Thyroid gland (tissue), 4 donors: ENCODE data around the gene PLEKHA5. TPM values are rescaled to one million over a fixed set of nuclear protein-coding genes. Genes with fewer than 3 reads are reported as not detected.
"Not testable (repeated sequence)": the region's sequence is repeated elsewhere in the genome, so short reads cannot be mapped to it uniquely, and the experiment has no call there.

Experiments used
- DNase-seq, 2 donors: peaks; one replicate each; pipeline ENCODE4 v3.0.0-alpha.2; 2019
- H3K27ac ChIP-seq, 3 donors: fragments of 200-600 bp; sonication (generic); 1 replicate in 2 of 3; 2 replicates in 1 of 3; pipeline ENCODE4 v1.5.1; 2016 to 2019; ENCODE audit warnings: mild to moderate bottlenecking in 1 of 3, moderate library complexity in 1 of 3
- H3K27me3 ChIP-seq: fragments of 200-600 bp; sonication (generic); one replicate; pipeline ENCODE4 v1.5.1; 2019
- H3K36me3 ChIP-seq, 2 donors: fragments of 200-600 bp; sonication (generic); one replicate each; pipeline ENCODE4 v1.5.1; 2016 to 2019
- H3K4me1 ChIP-seq, 2 donors: fragments of 200-600 bp; sonication (generic); one replicate each; pipeline ENCODE4 v1.5.1; 2017 to 2019
- H3K4me3 ChIP-seq, 3 donors: fragments of 200-600 bp; sonication (generic); replicated peaks in 1 of 3; 1 replicate in 2 of 3; 2 replicates in 1 of 3; pipeline ENCODE4 v1.5.1; 2016; ENCODE audit warnings: mild to moderate bottlenecking in 1 of 3
- H3K9me3 ChIP-seq: fragments of 200-600 bp; sonication (generic); one replicate; pipeline ENCODE4 v1.5.1; 2017
- POLR2A ChIP-seq, 2 donors: fragments of 450-650 bp; IDR thresholded peaks; one replicate each; pipeline ENCODE4 v1.6.1; 2017; ENCODE audit warnings: antibody characterized with exemption in 2 of 2, mild to moderate bottlenecking in 2 of 2, moderate library complexity in 1 of 2
- WGBS, 2 donors: methylation state at CpG; one replicate each; pipeline ENCODE4 v1.1.5; 2017; 5-methylcytosine and 5-hydroxymethylcytosine counted together
- intact Hi-C: fragments of 100-400 bp; cut with DNase I; formaldehyde crosslinking; loops from one replicate; pipeline ENCODE4 v1.15.1; 2023
- total RNA-seq, 4 donors: library from RNA; depleted of rRNA; stranded (reverse); fragments of >200 nt; gene quantifications; one replicate each; pipeline ENCODE4 v1.2.3, GENCODE V29; 2016
- TF ChIP-seq, protein P1 (sequence below), 6 experiments: fragments of 200-600 bp in 3 of 6; fragments of 450-650 bp in 3 of 6; sonication (generic) in 3 of 6; IDR thresholded peaks; one replicate each; pipeline ENCODE4 v1.5.1; 2016 to 2019; ENCODE audit warnings: antibody characterized with exemption in 6 of 6, mild to moderate bottlenecking in 2 of 6, inconsistent platforms in 1 of 6, moderate library complexity in 1 of 6

PLEKHA5 gene
- total RNA-seq, 4 donors from 2014 or later: 35.4 to 48.6 (median 40.8) TPM

DNA sequence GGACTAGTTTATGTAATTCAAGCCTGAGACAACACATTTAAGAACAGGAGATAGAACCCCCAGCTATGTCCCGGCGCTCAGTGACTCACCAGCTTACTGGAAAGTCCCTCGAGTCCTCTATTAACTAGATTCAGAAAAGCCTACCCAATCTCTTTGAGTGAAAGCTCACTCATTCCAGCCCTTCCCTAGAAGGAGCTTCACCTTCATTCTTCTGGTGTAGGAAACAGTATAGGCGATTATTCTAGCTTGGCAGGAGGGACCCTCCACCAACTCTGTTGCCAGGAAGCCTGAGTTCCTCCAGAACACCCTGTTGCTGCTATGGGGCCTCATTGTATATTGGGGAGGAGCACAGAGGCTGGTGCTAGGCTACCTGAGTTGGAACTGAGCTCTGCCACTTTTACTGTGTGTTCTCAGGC is 252.6 kb downstream of the PLEKHA5 start:
- TF ChIP-seq POLR2A (IDR thresholded peaks at IDR 0.05): no peak
- TF ChIP-seq, protein P1, sequence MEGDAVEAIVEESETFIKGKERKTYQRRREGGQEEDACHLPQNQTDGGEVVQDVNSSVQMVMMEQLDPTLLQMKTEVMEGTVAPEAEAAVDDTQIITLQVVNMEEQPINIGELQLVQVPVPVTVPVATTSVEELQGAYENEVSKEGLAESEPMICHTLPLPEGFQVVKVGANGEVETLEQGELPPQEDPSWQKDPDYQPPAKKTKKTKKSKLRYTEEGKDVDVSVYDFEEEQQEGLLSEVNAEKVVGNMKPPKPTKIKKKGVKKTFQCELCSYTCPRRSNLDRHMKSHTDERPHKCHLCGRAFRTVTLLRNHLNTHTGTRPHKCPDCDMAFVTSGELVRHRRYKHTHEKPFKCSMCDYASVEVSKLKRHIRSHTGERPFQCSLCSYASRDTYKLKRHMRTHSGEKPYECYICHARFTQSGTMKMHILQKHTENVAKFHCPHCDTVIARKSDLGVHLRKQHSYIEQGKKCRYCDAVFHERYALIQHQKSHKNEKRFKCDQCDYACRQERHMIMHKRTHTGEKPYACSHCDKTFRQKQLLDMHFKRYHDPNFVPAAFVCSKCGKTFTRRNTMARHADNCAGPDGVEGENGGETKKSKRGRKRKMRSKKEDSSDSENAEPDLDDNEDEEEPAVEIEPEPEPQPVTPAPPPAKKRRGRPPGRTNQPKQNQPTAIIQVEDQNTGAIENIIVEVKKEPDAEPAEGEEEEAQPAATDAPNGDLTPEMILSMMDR (IDR thresholded peaks at IDR 0.05): no peak
- H3K36me3 ChIP-seq: peaks cover 0 to 3% of the 10 kb centered on the region in 2 donors
- H3K9me3 ChIP-seq: no peaks in the 10 kb centered on the region
- no peak for DNase-seq
- intact Hi-C loops: no loop called here
- 57 to 72% methylated on average over 4 of the region's 4 CpGs for WGBS, 2 donors
- H3K27me3 ChIP-seq: no peaks in the 10 kb centered on the region
- no peaks in the 10 kb centered on the region for H3K4me1 ChIP-seq
- no peak overlapping the region for H3K27ac ChIP-seq
- H3K4me3 ChIP-seq: no peak overlapping the region

DNA sequence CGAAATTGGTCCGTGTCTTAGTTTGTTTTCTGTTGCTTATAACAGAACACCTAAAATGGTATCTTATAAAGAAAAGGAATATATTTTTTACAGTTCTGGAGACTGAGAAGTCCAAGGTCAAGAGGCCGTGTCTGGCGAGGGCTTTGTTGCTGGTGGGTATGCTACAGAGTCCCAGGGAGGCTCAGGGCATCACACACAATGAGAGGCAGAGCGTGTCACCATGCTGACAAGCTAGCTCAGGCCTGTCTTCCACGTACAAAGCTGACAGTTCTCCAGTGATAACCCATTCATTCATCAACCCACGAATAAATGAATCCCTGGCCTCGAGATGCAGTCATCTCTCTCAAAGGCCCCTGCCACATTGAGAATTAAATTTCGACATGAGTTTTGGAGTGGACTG is 253.0 kb downstream of the PLEKHA5 start:
- TF ChIP-seq, protein P1 (IDR thresholded peaks at IDR 0.05): no peak
- no peak for TF ChIP-seq POLR2A (IDR thresholded peaks at IDR 0.05)
- Histone ChIP-seq H3K4me1 (no peaks in the 10 kb centered on the region), H3K27me3 (no peaks in the 10 kb centered on the region), H3K4me3 (no peak overlapping the region), H3K36me3 (peaks cover 0 to 3% of the 10 kb centered on the region in 2 donors), H3K27ac (no peak overlapping the region), H3K9me3 (no peaks in the 10 kb centered on the region)
- WGBS, 2 donors: 93 to 97% methylated on average over 9 of the region's 9 CpGs
- intact Hi-C loops: no loop called here
- no peak for DNase-seq

DNA sequence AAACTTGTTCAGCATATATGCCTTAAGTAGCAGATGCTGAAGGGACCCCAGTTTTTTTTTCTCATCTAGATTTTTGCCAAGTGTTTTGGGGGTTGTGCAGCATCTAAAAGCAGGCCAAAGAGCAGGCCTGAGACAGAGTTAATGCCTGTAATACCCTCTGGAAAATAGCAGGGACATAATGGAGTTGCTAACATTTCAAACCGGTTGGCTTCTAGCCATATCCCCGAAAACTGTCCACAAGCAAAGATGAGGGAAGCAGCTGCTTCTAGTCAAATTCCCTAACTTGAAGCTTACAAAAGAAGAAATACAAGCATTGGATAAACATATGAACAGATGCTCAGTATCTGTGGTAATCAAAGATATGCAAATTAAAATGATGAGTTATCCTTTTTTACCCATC is 257.6 kb downstream of the PLEKHA5 start:
- H3K27ac ChIP-seq: no peak overlapping the region
- WGBS, 2 donors: 61 to 86% methylated on average over 2 of the region's 2 CpGs
- DNase-seq: no peak

DNA sequence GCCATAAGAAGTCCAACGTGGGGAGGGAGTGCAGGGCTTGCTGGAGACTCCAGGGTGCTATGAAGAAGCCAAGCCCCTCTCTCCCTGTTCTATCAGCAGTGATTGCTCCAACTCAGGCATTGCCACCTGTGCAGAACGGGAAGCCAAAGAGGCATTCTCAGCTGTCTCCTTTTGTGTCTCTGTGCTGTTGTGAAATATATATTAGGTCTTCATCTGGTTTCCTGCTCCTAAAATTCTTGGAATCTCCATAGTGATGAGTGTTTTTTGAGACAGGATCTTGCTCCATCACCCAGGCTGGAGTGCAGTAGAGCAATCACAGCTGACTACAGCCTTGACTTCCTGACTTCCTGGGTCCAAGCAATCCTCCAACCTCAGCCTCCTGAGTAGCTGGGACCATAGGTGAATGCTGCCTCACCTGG is 258.6 kb downstream of the PLEKHA5 start:
- H3K27ac ChIP-seq: no peak overlapping the region
- TF ChIP-seq, protein P1 (IDR thresholded peaks at IDR 0.05): no peak
- no peak for TF ChIP-seq POLR2A (IDR thresholded peaks at IDR 0.05)
- intact Hi-C loops: no loop called here
- no peaks in the 10 kb centered on the region for H3K27me3 ChIP-seq
- no peak overlapping the region for H3K4me3 ChIP-seq
- no peaks in the 10 kb centered on the region for H3K9me3 ChIP-seq
- WGBS, 2 donors: 79 to 84% methylated on average over 2 of the region's 2 CpGs
- H3K36me3 ChIP-seq: no peaks in the 10 kb centered on the region
- no peak for DNase-seq
- H3K4me1 ChIP-seq: no peaks in the 10 kb centered on the region

More for the DNA sequence above, 257.6 kb downstream of the PLEKHA5 start:
- Histone ChIP-seq H3K4me3 (no peak overlapping the region), H3K27me3 (no peaks in the 10 kb centered on the region), H3K9me3 (no peaks in the 10 kb centered on the region), H3K4me1 (no peaks in the 10 kb centered on the region), H3K36me3 (no peaks in the 10 kb centered on the region)
- no peak for TF ChIP-seq POLR2A (IDR thresholded peaks at IDR 0.05)
- TF ChIP-seq, protein P1 (IDR thresholded peaks at IDR 0.05): no peak
- intact Hi-C loops: no loop called here

DNA sequence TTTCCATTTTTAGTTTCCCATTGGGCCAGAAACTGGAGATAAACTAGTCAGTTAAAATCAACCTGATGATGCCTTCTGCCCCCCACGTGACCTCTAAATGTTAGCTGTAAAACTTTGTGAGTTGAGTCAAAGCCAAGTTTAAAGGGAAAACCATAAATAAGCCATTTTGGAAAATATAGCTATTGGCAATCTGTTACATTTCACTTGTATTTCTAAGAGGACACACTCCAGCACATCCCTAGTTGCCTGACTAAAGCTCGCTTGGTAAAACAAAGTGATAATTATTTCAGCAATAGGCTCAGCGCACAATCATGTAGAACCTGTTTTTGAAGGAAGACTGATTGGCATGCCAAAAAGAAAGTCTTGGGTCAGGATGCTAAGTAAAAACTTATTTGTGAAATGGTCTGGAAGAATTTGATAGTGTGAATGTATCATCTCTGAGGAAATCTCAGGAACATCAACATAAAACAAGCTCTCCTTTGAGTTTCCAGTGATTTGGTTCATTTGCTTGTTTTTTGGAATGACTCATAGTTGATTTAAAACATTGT is 260.6 kb downstream of the PLEKHA5 start:
- H3K4me1 ChIP-seq: no peaks in the 10 kb centered on the region
- no peaks in the 10 kb centered on the region for H3K36me3 ChIP-seq
- H3K4me3 ChIP-seq: no peak overlapping the region
- WGBS, 2 donors: 40 to 64% methylated on average over 3 of the region's 3 CpGs
- no peak overlapping the region for H3K27ac ChIP-seq
- TF ChIP-seq, protein P1 (IDR thresholded peaks at IDR 0.05): no peak
- DNase-seq: no peak
- H3K27me3 ChIP-seq: no peaks in the 10 kb centered on the region
- H3K9me3 ChIP-seq: no peaks in the 10 kb centered on the region
- intact Hi-C loops: no loop called here

DNA sequence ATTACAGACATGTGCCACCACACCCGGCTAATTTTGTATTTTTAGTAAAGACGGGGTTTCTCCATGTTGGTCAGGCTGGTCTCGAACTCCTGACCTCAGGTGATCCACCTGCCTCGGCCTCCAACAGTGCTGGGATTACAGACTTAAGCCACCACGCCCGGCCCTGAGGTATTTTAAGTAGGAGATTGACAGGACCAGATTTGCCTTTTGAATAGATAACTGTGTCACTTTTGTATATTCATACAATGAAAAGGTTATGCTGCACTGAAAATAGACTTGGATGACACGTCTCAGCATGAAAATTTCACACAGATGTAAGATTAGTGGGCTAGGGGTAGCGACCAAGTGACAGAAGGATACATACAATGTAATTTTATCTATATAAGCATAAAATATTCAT is 263.1 kb downstream of the PLEKHA5 start:
- DNase-seq, H3K36me3 ChIP-seq, H3K9me3 ChIP-seq, H3K4me3 ChIP-seq, intact Hi-C loops, H3K4me1 ChIP-seq, H3K27me3 ChIP-seq, H3K27ac ChIP-seq: not testable (repeated sequence)
- WGBS, 2 donors: 89 to 90% methylated on average over 8 of the region's 8 CpGs
